Dermis lymphatic vessel endothelial cell (primary cell): ENCODE data around the gene NR3C2. TPM values are rescaled to one million over a fixed set of nuclear protein-coding genes. Genes with fewer than 3 reads are reported as not detected.

ENCODE experiments used
- total RNA-seq: library from RNA; depleted of rRNA; stranded (reverse); fragments of >200 nt; gene quantifications from 2 replicates; pipeline ENCODE4 v1.2.1, GENCODE V29; 2014

NR3C2 gene
- total RNA-seq = 6.8 and 7.6 TPM in 2 replicates

GRCh38 chr4:148441986-148442831, at the start of gene NR3C2:
Gene NR3C2, minus strand, starts transcription at chr4:148442414.

